GM18858 (cell line): ENCODE results near the gene C19orf25.

Experiments used
- ATAC-seq: cut with Tn5 transposase; IDR thresholded peaks from one replicate; pipeline ENCODE4 v1.9.1; 2021; ENCODE audit not compliant: unreplicated experiment

C19orf25 gene

DNA sequence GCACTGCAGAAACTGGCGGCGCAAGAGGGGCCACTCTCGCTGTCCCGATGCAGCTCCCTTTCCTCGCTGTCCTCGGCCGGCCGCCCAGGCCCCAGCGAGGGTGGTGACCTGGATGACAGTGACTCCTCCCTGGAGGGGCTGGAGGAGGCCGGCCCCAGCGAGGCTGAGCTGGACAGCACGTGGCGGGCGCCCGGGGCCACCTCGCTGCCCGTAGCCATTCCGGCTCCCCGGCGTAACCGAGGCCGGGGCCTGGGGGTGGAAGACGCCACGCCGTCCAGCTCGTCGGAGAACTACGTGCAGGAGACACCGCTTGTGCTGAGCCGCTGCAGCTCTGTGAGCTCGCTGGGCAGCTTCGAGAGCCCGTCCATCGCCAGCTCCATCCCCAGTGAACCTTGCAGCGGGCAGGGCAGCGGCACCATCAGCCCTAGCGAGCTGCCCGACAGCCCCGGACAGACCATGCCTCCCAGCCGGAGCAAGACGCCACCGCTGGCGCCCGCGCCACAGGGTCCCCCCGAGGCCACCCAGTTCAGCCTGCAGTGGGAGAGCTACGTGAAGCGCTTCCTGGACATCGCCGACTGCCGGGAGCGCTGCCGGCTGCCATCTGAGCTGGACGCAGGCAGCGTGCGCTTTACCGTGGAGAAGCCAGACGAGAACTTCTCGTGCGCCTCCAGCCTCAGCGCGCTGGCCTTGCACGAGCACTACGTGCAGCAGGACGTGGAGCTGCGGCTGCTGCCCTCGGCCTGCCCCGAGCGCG lies 12.4 kb downstream of the C19orf25 start:
- no peak for ATAC-seq

- no peak for ATAC-seq
Observed at GRCh38 chr19:1466018-1466460, 13.0 kb downstream of the C19orf25 start.

DNA sequence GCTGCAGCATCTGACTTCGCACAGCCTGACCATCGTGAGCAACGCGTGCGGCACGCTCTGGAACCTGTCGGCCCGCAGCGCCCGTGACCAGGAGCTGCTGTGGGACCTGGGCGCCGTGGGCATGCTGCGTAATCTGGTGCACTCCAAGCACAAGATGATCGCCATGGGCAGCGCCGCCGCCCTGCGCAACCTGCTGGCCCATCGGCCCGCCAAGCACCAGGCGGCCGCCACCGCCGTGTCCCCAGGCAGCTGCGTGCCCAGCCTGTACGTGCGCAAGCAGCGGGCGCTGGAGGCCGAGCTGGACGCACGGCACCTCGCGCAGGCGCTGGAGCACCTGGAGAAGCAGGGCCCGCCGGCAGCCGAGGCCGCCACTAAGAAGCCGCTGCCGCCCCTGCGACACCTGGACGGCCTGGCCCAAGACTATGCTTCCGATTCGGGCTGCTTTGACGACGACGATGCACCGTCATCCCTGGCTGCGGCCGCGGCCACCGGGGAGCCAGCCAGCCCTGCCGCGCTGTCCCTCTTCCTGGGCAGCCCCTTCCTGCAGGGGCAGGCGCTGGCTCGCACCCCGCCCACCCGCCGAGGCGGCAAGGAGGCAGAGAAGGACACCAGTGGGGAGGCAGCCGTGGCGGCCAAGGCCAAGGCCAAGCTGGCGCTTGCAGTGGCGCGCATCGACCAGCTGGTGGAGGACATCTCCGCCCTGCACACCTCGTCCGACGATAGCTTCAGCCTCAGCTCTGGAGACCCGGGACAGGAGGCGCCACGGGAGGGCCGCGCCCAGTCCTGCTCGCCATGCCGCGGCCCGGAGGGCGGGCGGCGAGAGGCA lies 13.6 kb downstream of the C19orf25 start:
- no peak for ATAC-seq

DNA sequence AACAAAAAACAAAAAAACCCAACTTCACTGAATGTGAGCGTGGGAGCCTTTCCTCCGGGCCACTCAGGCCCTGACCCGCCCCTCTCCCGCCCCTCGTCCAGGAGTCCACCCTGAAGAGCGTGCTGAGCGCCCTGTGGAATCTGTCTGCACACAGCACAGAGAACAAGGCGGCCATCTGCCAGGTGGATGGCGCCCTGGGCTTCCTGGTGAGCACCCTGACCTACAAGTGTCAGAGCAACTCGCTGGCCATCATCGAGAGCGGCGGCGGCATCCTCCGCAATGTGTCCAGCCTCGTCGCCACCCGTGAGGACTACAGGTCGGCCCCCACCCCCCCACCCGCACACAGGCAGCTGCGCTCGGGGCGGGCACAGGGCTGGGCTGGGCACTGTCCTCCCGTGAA lies 17.2 kb downstream of the C19orf25 start:
- no peak for ATAC-seq

GRCh38 chr19:1460033-1460995 lies 18.7 kb downstream of the C19orf25 start:
- ATAC-seq, result no peak

DNA sequence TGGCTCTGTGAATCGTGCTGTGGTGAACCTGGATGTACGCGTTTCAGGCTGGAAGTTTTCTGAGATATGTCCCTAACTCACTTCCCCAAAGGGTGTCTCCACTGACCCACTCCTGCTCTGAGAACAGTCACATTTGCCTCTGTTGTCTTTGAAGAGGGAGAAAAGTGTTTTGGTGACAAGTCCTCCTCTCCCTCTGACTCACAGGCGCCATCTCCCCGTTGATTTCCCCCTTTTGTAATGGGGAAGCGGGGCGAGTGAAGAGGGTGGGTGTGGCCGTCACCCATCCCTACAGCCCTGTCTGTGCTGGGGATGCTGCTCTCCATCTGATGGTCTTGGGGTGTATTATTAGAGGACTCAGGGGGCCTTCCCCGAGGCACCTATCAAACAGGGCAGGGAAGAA lies 19.5 kb downstream of the C19orf25 start:
- ATAC-seq, result no peak

DNA sequence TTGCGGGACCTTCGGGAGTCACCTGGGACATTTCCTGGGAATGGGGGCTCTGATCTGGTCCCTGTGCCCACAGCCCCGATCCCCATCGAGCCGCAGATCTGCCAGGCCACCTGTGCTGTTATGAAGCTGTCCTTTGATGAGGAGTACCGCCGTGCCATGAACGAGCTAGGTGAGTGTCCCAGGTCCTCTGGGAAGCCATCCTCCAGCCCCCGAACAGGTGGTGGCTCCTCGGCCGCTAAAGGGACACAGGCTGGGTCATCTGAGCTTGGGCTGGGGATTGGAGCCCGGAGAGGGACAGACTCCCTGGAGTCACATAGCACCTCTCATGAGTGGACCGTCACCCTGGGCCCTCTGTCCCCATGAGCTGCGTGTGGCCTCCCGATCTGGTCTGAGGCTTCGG lies 21.1 kb downstream of the C19orf25 start:
- ATAC-seq, result no peak

DNA sequence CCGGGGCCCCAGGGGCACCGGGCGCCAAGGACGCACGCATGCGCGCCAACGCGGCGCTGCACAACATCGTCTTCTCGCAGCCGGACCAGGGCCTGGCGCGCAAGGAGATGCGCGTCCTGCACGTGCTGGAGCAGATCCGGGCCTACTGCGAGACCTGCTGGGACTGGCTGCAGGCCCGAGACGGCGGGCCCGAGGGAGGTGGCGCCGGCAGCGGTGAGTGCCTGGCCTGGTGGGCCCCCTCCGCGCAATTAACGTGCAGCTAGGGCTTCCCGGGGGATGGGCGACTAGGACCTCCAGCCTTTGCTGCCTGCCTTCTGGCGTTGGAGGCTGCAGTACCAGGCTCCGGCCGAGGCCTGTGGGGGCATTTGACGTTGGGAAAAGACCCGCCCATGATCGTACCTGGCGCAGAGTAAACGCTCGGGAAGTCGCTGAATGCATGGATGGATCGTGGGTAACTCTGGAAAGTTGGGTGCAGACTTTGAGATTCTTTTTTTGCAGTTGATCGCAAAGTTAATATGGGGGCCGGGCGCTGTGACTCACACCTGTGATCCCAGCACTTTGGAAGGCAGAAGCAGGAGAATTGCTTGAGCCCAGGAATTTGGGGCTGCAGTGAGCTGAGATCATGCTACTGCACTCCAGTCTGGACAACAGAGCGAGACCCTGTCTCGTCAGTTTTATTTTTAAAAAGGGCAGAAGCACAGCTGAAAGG lies 21.8 kb downstream of the C19orf25 start:
- ATAC-seq, result no peak

- no peak for ATAC-seq
Observed at GRCh38 chr19:1456121-1456900, 22.7 kb downstream of the C19orf25 start.

DNA sequence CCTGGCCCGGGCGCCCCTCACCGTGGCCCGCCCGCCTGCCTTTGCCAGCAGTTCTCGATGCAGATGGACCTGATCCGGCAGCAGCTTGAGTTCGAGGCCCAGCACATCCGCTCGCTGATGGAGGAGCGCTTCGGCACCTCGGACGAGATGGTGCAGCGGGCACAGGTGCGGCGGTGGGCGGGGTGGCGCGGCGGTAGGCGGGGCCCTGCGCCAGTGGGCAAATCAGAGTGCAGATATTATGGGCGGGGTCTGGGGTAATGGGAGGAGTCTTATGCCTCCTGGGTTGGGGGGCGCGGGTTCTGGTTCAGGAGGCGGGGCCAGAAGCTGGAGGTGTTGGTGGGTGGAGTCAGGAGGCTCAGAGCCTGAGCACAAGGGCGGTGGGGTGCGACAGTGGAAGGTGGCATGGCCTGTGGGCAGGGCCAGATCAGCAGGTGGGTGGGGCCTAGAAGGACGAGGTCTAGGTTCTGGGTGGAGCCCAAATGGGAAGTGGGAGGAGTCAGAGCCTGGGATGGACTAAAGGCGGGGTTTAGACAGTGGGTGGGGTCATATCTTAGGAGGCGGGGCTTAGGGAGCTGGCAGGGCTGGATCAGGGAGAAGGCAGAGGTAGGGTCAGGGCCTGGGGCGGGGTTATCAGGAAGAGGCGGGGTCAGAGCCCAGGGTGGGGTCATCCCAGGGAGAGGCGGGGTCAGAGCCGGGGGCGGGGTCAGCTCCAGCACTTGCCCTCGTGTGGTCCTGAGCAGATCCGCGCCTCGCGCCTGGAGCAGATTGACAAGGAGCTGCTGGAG lies 23.5 kb downstream of the C19orf25 start:
- ATAC-seq, result no peak

GRCh38 chr19:1455002-1455335 lies 24.0 kb downstream of the C19orf25 start:
- ATAC-seq, result no peak

DNA sequence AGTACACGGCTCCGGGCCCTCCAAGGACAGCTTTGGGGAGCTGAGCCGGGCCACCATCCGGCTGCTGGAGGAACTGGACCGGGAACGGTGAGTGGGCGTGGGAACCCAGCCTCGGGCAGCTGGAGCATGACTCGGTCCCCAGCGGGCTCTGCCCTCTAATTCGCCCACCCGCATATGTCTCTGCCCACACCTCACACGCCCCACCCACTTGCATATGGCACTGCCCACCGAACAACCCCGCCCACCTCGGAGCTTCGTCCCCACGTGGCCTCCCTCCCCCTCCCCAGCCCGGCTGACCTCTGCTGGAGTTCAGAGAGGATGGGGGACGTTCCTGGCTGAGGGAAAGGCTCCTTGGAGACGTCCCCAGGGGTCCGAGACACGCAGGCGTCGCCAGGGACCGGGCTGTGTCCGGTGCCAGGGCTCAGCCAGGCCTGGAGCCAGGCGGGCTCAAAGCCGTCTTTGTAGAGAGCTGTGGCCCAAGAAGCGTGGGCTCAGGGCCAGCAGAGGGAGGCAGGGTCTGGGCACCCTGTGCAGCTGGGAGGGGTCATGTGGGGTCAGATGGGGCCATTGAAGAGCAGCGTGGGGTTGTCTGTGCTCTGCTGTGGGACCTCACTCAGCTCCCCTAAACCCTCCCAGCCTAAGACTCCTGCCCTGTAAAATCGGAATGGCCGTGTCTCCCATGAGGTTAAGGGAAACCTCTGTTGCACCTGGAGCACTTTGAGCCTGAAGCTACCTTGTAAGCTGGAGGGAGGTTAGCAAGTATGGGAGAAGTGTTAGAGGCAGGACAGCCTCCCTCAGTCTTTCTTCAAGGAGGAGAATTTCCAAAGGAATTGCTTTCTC lies 25.3 kb downstream of the C19orf25 start:
- ATAC-seq, result no peak

DNA sequence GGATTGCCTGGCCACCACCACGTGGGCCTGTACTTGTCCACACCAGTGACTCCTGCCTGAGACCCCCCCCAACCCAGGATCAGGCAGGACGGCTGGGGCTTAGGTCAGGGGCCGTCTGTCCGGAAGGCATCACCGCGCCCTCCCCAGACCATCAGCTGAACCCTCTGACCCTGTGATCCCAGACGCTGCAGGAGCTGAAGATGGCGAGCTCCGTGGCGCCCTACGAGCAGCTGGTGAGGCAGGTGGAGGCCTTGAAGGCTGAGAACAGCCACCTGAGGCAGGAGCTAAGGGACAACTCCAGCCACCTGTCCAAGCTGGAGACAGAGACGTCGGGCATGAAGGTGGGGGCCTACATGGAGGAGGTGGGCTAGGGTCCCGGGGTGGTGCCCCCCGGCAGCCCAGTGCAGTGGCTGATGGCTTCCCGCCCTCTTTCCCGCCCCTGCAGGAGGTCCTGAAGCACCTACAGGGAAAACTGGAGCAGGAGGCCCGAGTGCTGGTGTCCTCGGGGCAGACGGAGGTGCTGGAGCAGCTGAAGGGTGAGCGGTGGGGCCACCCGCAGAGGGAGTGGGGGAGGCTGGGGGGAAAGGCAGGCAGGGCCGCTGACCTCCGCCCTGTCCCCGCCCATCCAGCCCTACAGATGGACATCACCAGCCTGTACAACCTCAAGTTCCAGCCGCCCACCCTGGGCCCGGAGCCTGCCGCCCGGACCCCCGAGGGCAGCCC lies 26.1 kb downstream of the C19orf25 start:
- no peak for ATAC-seq

- no peak for ATAC-seq
Observed at GRCh38 chr19:1451916-1452801, 26.9 kb downstream of the C19orf25 start.

DNA sequence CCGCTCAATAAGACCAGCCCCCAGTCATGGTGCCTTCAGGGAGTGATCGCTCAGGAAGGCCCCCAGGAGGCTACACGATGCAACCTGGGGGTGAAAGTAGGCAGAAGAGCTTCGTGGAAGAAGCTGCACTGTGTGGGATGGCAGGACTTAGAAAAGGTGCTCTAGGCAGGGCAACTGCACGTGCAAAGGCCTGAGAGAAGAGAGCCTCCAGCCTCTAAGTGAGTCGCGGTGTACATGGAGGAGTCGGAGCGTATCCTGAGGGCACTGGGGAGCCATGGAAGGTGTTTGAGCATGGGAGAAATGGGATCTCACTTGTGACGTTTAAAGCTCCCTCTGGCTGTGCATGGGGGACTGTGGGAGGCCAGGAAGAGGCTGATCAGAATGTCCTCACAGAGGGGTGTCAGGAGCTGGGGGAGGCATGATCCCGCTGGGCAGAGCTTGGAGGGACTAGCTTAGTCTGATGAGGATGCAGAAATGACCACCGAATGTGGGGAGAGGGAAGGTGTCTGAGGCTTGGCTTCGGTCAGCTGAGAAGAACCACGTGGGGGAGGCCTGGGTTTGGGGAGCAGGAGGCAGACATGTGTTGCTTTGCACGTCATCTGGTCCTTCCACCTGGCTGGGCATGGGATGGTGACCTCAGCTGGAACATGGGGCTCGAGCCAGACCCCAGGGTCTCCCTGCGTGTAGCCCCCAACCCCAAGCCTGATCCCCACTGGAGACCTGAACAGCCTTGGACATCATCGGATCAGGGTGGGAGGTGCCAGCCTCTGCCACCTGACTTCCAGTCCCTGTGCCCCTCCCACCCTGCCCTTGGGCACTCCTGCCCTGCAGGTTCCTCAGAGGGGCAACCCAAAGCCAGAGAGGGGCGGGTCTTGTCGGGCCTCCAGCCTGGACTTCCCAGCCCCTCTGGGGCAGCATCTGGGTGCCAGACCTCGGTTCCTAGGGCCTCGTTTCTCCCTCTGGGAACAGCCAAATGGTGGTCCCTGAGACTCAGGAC lies 28.0 kb downstream of the C19orf25 start:
- ATAC-seq, result no peak
